HL-60 (cell line): ENCODE results near the gene HSDL2.

Experiments
- DNase-seq, 2 experiments: peaks; one replicate each; pipeline ENCODE4 v3.0.0-alpha.2; 2010 to 2020; ENCODE audit warnings: low read depth in 1 of 2, low spot score in 1 of 2
- H3K27ac ChIP-seq: fragments of 250-450 bp; sonication (Bioruptor Pico); replicated peaks from 2 replicates; pipeline ENCODE4 v1.5.1; 2020; ENCODE audit warnings: mild to moderate bottlenecking, moderate library complexity
- H3K27me3 ChIP-seq: fragments of 250-450 bp; sonication (Bioruptor Pico); 2 replicates; pipeline ENCODE4 v1.5.1; 2021; ENCODE audit warnings: mild to moderate bottlenecking, moderate library complexity; ENCODE audit not compliant: insufficient read depth, poor library complexity, severe bottlenecking
- H3K4me3 ChIP-seq: replicated peaks from 2 replicates; pipeline ENCODE4 v1.5.1; 2011; ENCODE audit warnings: mild to moderate bottlenecking, control low read depth, low read length; ENCODE audit not compliant: insufficient read depth
- CTCF ChIP-seq: IDR thresholded peaks from one replicate; pipeline ENCODE4 v1.5.1; 2011; ENCODE audit warnings: low read length, control low read depth, inconsistent platforms; ENCODE audit not compliant: insufficient read depth
- GABPA ChIP-seq: IDR thresholded peaks from 2 replicates; pipeline ENCODE4 v1.6.1; 2012; ENCODE audit warnings: low read depth
- POLR2AphosphoS5 ChIP-seq: IDR thresholded peaks from 2 replicates; pipeline ENCODE4 v1.6.1; 2012; ENCODE audit warnings: low read depth
- REST ChIP-seq: IDR thresholded peaks from 2 replicates; pipeline ENCODE4 v1.6.1; 2012; ENCODE audit warnings: low read depth; ENCODE audit not compliant: insufficient replicate concordance
- SPI1 ChIP-seq: IDR thresholded peaks from 2 replicates; pipeline ENCODE4 v1.6.1; 2012; ENCODE audit warnings: low read depth, mild to moderate bottlenecking, borderline replicate concordance

Gene HSDL2

GRCh38 chr9:112462855-112463254, 82.9 kb downstream of the HSDL2 start:
- no peak overlapping the region for H3K27ac ChIP-seq
- no peaks in the 10 kb centered on the region for H3K27me3 ChIP-seq
- H3K4me3 ChIP-seq = no peak overlapping the region
- no peak for TF ChIP-seq GABPA
- no peak for TF ChIP-seq SPI1
- no peak for TF ChIP-seq CTCF
- TF ChIP-seq POLR2AphosphoS5 = no peak
- no peak for TF ChIP-seq REST
- DNase-seq = no peak

GRCh38 chr9:112465352-112465751, 85.4 kb downstream of the HSDL2 start:
- DNase-seq = no peak
- TF ChIP-seq SPI1 (no peak), CTCF (no peak), GABPA (no peak), POLR2AphosphoS5 (no peak), REST (no peak)
- no peaks in the 10 kb centered on the region for H3K27me3 ChIP-seq
- H3K4me3 ChIP-seq = no peak overlapping the region
- H3K27ac ChIP-seq = no peak overlapping the region

- Histone ChIP-seq H3K4me3 (no peak overlapping the region), H3K27ac (no peak overlapping the region), H3K27me3 (no peaks in the 10 kb centered on the region)
- no peak for TF ChIP-seq REST
- no peak for DNase-seq
These were observed 93.1 kb downstream of the HSDL2 start for GRCh38 chr9:112472996-112473395.

- Histone ChIP-seq H3K4me3 (no peak overlapping the region), H3K27ac (no peak overlapping the region), H3K27me3 (no peaks in the 10 kb centered on the region)
- no peak for DNase-seq
- TF ChIP-seq REST = no peak
- no peak for TF ChIP-seq SPI1
- TF ChIP-seq GABPA = no peak
- no peak for TF ChIP-seq CTCF
- TF ChIP-seq POLR2AphosphoS5 = no peak
These were observed 94.1 kb downstream of the HSDL2 start for GRCh38 chr9:112473986-112474385.
